Body of pancreas (tissue), 4 donors: Measurements from ENCODE around the gene GNAZ. TPM values are rescaled to one million over a fixed set of nuclear protein-coding genes. Genes with fewer than 3 reads are reported as not detected.

ENCODE experiments used
- ATAC-seq: fragments of 150-250 bp; one replicate; pipeline ENCODE4 v1.9.1; 2016
- DNase-seq, 4 donors: peaks; one replicate each; pipeline ENCODE4 v3.0.0-alpha.2; 2019
- H3K27ac ChIP-seq, 4 donors: fragments of 200-600 bp; sonication (generic); 1 replicate in 3 of 4; 2 replicates in 1 of 4; pipeline versions ENCODE4 v1.5.1 to v1.6.1; 2016 to 2019; ENCODE audit warnings: mild to moderate bottlenecking in 1 of 4, mixed read lengths in 1 of 4, moderate library complexity in 1 of 4
- H3K27me3 ChIP-seq, 2 donors: fragments of 200-600 bp; sonication (generic); one replicate each; pipeline ENCODE4 v1.6.0; 2016; ENCODE audit warnings: mild to moderate bottlenecking in 1 of 2
- H3K36me3 ChIP-seq, 2 donors: fragments of 200-600 bp; sonication (generic); replicated peaks in 1 of 2; 2 replicates each; pipeline ENCODE4 v1.5.1; 2016; ENCODE audit warnings: low read depth in 2 of 2; ENCODE audit not compliant: insufficient read depth in 1 of 2
- H3K4me1 ChIP-seq: fragments of 200-600 bp; sonication (generic); one replicate; pipeline ENCODE4 v1.6.0; 2016
- H3K4me3 ChIP-seq, 2 donors: fragments of 200-600 bp; sonication (generic); 1 replicate in 1 of 2; 2 replicates in 1 of 2; pipeline ENCODE4 v1.5.1; 2016 to 2019
- H3K9me3 ChIP-seq, 3 donors: fragments of 200-600 bp; sonication (generic); 1 replicate in 2 of 3; 2 replicates in 1 of 3; pipeline ENCODE4 v1.5.1; 2016
- CTCF ChIP-seq, 7 experiments: fragments of 450-650 bp in 4 of 7; fragments of 200-600 bp in 3 of 7; sonication (generic) in 3 of 7; IDR thresholded peaks; one replicate each; pipeline ENCODE4 v1.5.1; 2016 to 2019; ENCODE audit warnings: antibody characterized with exemption in 7 of 7
- POLR2A ChIP-seq, 3 donors: fragments of 450-650 bp; IDR thresholded peaks; one replicate each; pipeline ENCODE4 v1.6.1; 2016; ENCODE audit warnings: antibody characterized with exemption in 3 of 3, mild to moderate bottlenecking in 2 of 3
- WGBS, 2 donors: methylation state at CpG; one replicate each; pipeline ENCODE4 v1.1.5; 2017; 5-methylcytosine and 5-hydroxymethylcytosine counted together
- intact Hi-C: fragments of 100-400 bp; cut with DNase I; formaldehyde crosslinking; loops from one replicate; pipeline ENCODE4 v1.15.1; 2023
- total RNA-seq, 2 donors: library from RNA; depleted of rRNA; stranded (reverse); fragments of >200 nt; gene quantifications; one replicate each; pipeline ENCODE4 v1.1.0, GENCODE V29; 2016

The GNAZ gene
- total RNA-seq, 2 donors from 2014 or later = 0.33 to 2.3 TPM

- intact Hi-C loops = no loop called here
- 77 to 80% methylated on average over 10 to 22 of the region's 22 CpGs for WGBS, 2 donors
- no peak for ATAC-seq
- no peaks in the 10 kb centered on the region for H3K36me3 ChIP-seq
- no peaks in the 10 kb centered on the region for H3K27me3 ChIP-seq
- TF ChIP-seq CTCF (IDR thresholded peaks at IDR 0.05) (no peak), POLR2A (IDR thresholded peaks at IDR 0.05) (no peak)
- H3K4me3 ChIP-seq = no peak overlapping the region
- H3K9me3 ChIP-seq = no peaks in the 10 kb centered on the region
- H3K4me1 ChIP-seq = no peaks in the 10 kb centered on the region
- no peak for DNase-seq
- H3K27ac ChIP-seq = no peak overlapping the region
Observed at GRCh38 chr22:23157560-23158515, 87.5 kb downstream of the GNAZ start.

DNA sequence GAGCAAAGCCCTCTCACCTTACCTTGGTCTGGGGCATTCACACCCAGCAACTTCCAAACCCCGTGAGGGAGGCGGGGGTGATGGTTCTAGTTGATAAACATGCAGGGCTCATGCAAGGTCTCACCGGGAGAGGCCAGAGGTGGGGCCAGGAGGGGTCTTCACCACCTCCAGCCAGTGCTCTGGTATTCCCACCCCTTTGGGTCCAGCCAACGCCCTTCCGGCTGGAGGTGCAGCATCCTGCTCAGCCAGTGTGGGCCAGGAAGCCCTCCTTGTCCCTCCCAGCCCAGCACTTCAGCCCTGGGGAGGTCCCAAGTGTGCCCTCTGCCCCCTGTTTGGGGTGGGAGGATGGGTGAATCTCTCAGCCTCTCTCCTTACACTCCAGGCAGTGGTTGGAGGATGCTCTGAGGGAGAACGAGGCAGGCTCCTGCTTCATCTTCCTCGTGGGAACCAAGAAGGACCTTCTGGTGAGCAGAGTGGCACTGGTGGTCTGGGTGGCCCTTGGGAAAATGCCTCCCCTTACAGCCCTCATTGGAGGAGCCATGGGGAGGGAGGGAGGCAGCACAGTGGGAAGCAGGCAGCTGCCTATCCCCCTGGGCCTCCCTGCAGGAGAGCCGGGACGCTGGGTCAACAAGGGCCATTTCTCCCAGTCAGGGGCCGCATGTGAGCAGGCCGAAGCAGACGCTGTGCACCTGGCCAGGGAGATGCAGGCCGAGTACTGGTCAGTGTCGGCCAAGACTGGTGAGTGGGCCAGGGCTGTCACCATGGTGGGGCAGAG, 88.4 kb downstream of the GNAZ start:
- Histone ChIP-seq H3K36me3 (no peaks in the 10 kb centered on the region), H3K4me1 (no peaks in the 10 kb centered on the region), H3K9me3 (no peaks in the 10 kb centered on the region), H3K27me3 (no peaks in the 10 kb centered on the region), H3K4me3 (no peak overlapping the region), H3K27ac (no peak overlapping the region)
- TF ChIP-seq CTCF (IDR thresholded peaks at IDR 0.05) (no peak), POLR2A (IDR thresholded peaks at IDR 0.05) (no peak)
- DNase-seq (no peak), ATAC-seq (no peak)
- intact Hi-C loops = no loop called here
- 74 to 83% methylated on average over 5 to 11 of the region's 14 CpGs for WGBS, 2 donors

DNA sequence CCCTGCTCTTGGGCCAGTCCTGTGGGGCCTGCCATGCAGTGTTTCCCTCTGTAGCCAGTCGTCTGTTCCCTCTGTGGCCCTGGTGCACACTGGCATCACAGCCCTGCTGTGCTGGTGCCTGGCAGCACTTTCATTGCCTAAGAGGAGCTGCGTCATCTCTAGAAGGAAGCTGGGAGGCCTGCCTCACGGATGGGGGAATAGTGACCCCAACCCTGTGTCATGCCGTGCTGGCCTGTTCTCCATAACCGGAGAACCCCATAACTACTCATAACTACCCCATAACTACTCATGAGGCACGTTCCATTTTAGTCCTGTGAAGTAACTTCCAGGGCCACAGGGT, 88.9 kb downstream of the GNAZ start:
- TF ChIP-seq CTCF (IDR thresholded peaks at IDR 0.05) (no peak), POLR2A (IDR thresholded peaks at IDR 0.05) (no peak)
- intact Hi-C loops = no loop called here

GRCh38 chr22:23161029-23161428, 90.7 kb downstream of the GNAZ start:
- TF ChIP-seq POLR2A (IDR thresholded peaks at IDR 0.05) (no peak), CTCF (IDR thresholded peaks at IDR 0.05) (no peak)
- Histone ChIP-seq H3K27ac (no peak overlapping the region), H3K4me1 (no peaks in the 10 kb centered on the region), H3K4me3 (no peak overlapping the region), H3K36me3 (no peaks in the 10 kb centered on the region), H3K9me3 (no peaks in the 10 kb centered on the region), H3K27me3 (no peaks in the 10 kb centered on the region)
- 87 to 97% methylated on average over 4 of the region's 4 CpGs for WGBS, 2 donors
- DNase-seq (no peak), ATAC-seq (no peak)
- intact Hi-C loops = no loop called here

More for the DNA sequence above, 88.9 kb downstream of the GNAZ start:
- DNase-seq = no peak
- H3K27ac ChIP-seq = no peak overlapping the region
- no peaks in the 10 kb centered on the region for H3K27me3 ChIP-seq
- no peak for ATAC-seq
- no peak overlapping the region for H3K4me3 ChIP-seq
- 40 to 80% methylated on average over 1 to 6 of the region's 6 CpGs for WGBS, 2 donors
- H3K9me3 ChIP-seq = no peaks in the 10 kb centered on the region
- H3K4me1 ChIP-seq = no peaks in the 10 kb centered on the region
- H3K36me3 ChIP-seq = no peaks in the 10 kb centered on the region
